Mesenchymal stem cell (in vitro differentiated cells and primary cell): ENCODE measurements around the gene DSCAML1.

Experiments used
- DNase-seq: peaks from one replicate; pipeline ENCODE4 v3.0.0-alpha.2; 2013
- H2AFZ ChIP-seq: one replicate; pipeline ENCODE4 v1.6.1; 2013; ENCODE audit warnings: low read depth, mild to moderate bottlenecking, control low read depth, inconsistent platforms, low read length, moderate library complexity
- H2AK5ac ChIP-seq: 2 replicates; pipeline ENCODE4 v1.6.1; 2013; ENCODE audit warnings: low read length, moderate library complexity, mild to moderate bottlenecking, inconsistent platforms; ENCODE audit not compliant: severe bottlenecking
- H2BK120ac ChIP-seq: one replicate; pipeline ENCODE4 v1.6.1; 2013; ENCODE audit warnings: low read depth, mild to moderate bottlenecking, inconsistent platforms, low read length, moderate library complexity
- H2BK12ac ChIP-seq, 2 experiments: one replicate each; pipeline ENCODE4 v1.6.1; 2013; ENCODE audit warnings: inconsistent platforms in 2 of 2, low read length in 2 of 2, mild to moderate bottlenecking in 2 of 2, moderate library complexity in 2 of 2, control low read depth in 1 of 2
- H2BK15ac ChIP-seq: one replicate; pipeline ENCODE4 v1.6.1; 2013; ENCODE audit warnings: mild to moderate bottlenecking, low read depth, inconsistent platforms; ENCODE audit not compliant: poor library complexity, severe bottlenecking
- H2BK5ac ChIP-seq: 2 replicates; pipeline ENCODE4 v1.6.1; 2013; ENCODE audit warnings: low read depth, mild to moderate bottlenecking, low read length, control low read depth, inconsistent platforms; ENCODE audit not compliant: poor library complexity, severe bottlenecking
- H3K14ac ChIP-seq, 2 experiments: one replicate each; pipeline ENCODE4 v1.6.1; 2013; ENCODE audit warnings: inconsistent platforms in 2 of 2, low read length in 2 of 2, control low read depth in 1 of 2, mild to moderate bottlenecking in 1 of 2, moderate library complexity in 1 of 2
- H3K18ac ChIP-seq, 2 experiments: one replicate each; pipeline ENCODE4 v1.6.1; 2013; ENCODE audit warnings: inconsistent platforms in 2 of 2, low read length in 2 of 2, control low read depth in 1 of 2, low read depth in 1 of 2, mild to moderate bottlenecking in 1 of 2
- H3K23ac ChIP-seq, 2 experiments: one replicate each; pipeline ENCODE4 v1.6.1; 2013; ENCODE audit warnings: inconsistent platforms in 2 of 2, low read length in 2 of 2, mild to moderate bottlenecking in 2 of 2, moderate library complexity in 2 of 2, control low read depth in 1 of 2
- H3K27ac ChIP-seq: 2 replicates; pipeline ENCODE4 v1.5.1; 2013; ENCODE audit warnings: mild to moderate bottlenecking, moderate library complexity, low read length, control low read depth, inconsistent platforms; ENCODE audit not compliant: poor library complexity, severe bottlenecking
- H3K27me3 ChIP-seq, 2 experiments: 2 replicates each; pipeline versions ENCODE4 v1.6.1 to v1.7.0; 2013; ENCODE audit warnings: low read length in 2 of 2, mild to moderate bottlenecking in 2 of 2, moderate library complexity in 2 of 2, control low read depth in 1 of 2, inconsistent platforms in 1 of 2; ENCODE audit not compliant: control insufficient read depth in 1 of 2, insufficient read depth in 1 of 2
- H3K36me3 ChIP-seq, 2 experiments: 2 replicates each; pipeline versions ENCODE4 v1.6.1 to v1.7.0; 2013; ENCODE audit warnings: low read length in 2 of 2, control low read depth in 1 of 2, inconsistent platforms in 1 of 2, low read depth in 1 of 2, mild to moderate bottlenecking in 1 of 2; ENCODE audit not compliant: insufficient read depth in 2 of 2, control insufficient read depth in 1 of 2
- H3K4ac ChIP-seq, 2 experiments: one replicate each; pipeline ENCODE4 v1.6.1; 2013; ENCODE audit warnings: inconsistent platforms in 2 of 2, low read length in 2 of 2, mild to moderate bottlenecking in 2 of 2, moderate library complexity in 2 of 2, control low read depth in 1 of 2, low read depth in 1 of 2
- H3K4me1 ChIP-seq: 2 replicates; pipeline ENCODE4 v1.6.1; 2013; ENCODE audit warnings: low read depth, low read length, control low read depth; ENCODE audit not compliant: control insufficient read depth, insufficient read depth
- H3K4me2 ChIP-seq: 2 replicates; pipeline ENCODE4 v1.6.1; 2013; ENCODE audit warnings: low read length, mild to moderate bottlenecking, inconsistent platforms; ENCODE audit not compliant: poor library complexity, severe bottlenecking
- H3K4me3 ChIP-seq, 2 experiments: 2 replicates each; pipeline versions ENCODE4 v1.5.1 to v1.7.0; 2013; ENCODE audit warnings: low read length in 2 of 2, mild to moderate bottlenecking in 2 of 2, control low read depth in 1 of 2, low read depth in 1 of 2; ENCODE audit not compliant: insufficient read depth in 1 of 2
- H3K79me1 ChIP-seq: replicated peaks from 2 replicates; pipeline ENCODE4 v1.6.1; 2013; ENCODE audit warnings: mild to moderate bottlenecking, control low read depth, low read length, inconsistent platforms; ENCODE audit not compliant: poor library complexity, severe bottlenecking
- H3K9ac ChIP-seq: 2 replicates; pipeline ENCODE4 v1.7.0; 2013; ENCODE audit warnings: mild to moderate bottlenecking, low read length, moderate library complexity
- H3K9me3 ChIP-seq: 2 replicates; pipeline ENCODE4 v1.7.0; 2013; ENCODE audit warnings: mild to moderate bottlenecking, low read length; ENCODE audit not compliant: control insufficient read depth
- H4K8ac ChIP-seq: one replicate; pipeline ENCODE4 v1.6.1; 2013; ENCODE audit warnings: inconsistent platforms, mild to moderate bottlenecking, low read length, moderate library complexity
- H4K91ac ChIP-seq: one replicate; pipeline ENCODE4 v1.6.1; 2013; ENCODE audit warnings: mild to moderate bottlenecking, low read length, inconsistent platforms
- WGBS: methylation state at CpG from one replicate; pipeline ENCODE4 v1.1.7; 2013; ENCODE audit warnings: mixed read lengths; 5-methylcytosine and 5-hydroxymethylcytosine counted together

Gene DSCAML1

GRCh38 chr11:117462183-117462863, 334.7 kb downstream of the DSCAML1 start:
- H4K91ac ChIP-seq, result no peak overlapping the region

DNA sequence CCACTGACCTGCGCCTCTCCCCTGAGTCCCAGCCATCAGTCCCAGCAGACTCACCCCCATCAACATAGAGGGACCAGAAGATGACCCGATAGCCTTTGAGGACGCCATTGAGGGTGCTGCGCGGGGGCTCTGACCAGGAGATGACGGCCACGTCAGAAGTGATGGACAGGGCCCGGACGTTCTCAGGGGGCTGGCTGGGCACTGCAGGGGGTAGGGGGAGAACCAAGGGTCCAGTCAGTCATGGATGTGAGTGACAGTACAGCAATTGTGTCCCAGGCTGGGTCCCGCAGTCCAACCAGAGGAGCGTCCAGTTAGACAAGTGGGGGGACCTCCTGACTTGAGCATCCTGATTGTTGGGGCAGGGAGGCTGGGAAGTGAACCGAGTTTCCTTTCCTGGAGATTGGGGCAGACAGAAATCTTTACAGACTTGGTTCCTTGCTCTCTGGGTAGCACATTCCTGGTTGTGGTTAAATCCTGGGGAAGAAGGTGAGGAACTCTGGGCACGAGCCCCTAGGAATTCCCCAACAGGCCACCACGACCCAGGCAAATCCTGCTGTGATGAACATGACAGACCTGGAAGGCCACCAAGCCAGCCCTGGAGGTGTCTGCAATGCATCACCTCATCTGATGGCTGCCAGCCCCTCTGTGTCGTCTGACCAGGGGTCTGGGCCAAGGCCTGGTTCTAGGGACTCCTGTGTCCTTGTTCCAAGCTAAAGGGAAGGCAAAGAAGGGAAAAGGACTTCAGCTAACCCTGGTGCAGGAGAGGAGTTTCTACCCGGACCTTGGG, 335.4 kb downstream of the DSCAML1 start:
- Histone ChIP-seq H2AFZ (no peak overlapping the region), H2BK12ac (no peak overlapping the region), H3K9ac (no peak overlapping the region), H3K79me1 (no peaks in the 10 kb centered on the region), H2BK5ac (no peak overlapping the region), H2BK120ac (no peak overlapping the region), H3K4me3 (no peak overlapping the region), H4K91ac (no peak overlapping the region), H3K4ac (no peak overlapping the region), H3K18ac (no peak overlapping the region), H2AK5ac (no peak overlapping the region), H3K36me3 (no peaks in the 10 kb centered on the region), H3K9me3 (no peaks in the 10 kb centered on the region), H3K4me2 (no peak overlapping the region), H3K23ac (no peak overlapping the region), H4K8ac (no peak overlapping the region), H3K27ac (no peak overlapping the region), H3K4me1 (peaks cover 3% of the 10 kb centered on the region), H3K14ac (no peak overlapping the region), H3K27me3 (peaks cover 46 to 49% of the 10 kb centered on the region in 2 experiments), H2BK15ac (no peak overlapping the region)
- DNase-seq, result no peak
- WGBS, result 84% methylated on average over 16 of the region's 16 CpGs

More at GRCh38 chr11:117462183-117462863, 334.7 kb downstream of the DSCAML1 start:
- Histone ChIP-seq H2BK15ac (no peak overlapping the region), H3K4ac (no peak overlapping the region), H3K14ac (no peak overlapping the region), H3K27ac (no peak overlapping the region), H2AK5ac (no peak overlapping the region), H3K27me3 (peaks cover 46 to 47% of the 10 kb centered on the region in 2 experiments), H3K9ac (no peak overlapping the region), H2BK120ac (no peak overlapping the region), H3K36me3 (no peaks in the 10 kb centered on the region), H3K4me1 (peaks cover 3% of the 10 kb centered on the region), H3K79me1 (no peaks in the 10 kb centered on the region), H3K23ac (no peak overlapping the region), H2AFZ (no peak overlapping the region), H2BK5ac (no peak overlapping the region), H2BK12ac (no peak overlapping the region), H4K8ac (no peak overlapping the region), H3K4me2 (no peak overlapping the region), H3K4me3 (no peak overlapping the region), H3K9me3 (no peaks in the 10 kb centered on the region), H3K18ac (no peak overlapping the region)
- DNase-seq, result no peak
- 81% methylated on average over 15 of the region's 18 CpGs for WGBS

DNA sequence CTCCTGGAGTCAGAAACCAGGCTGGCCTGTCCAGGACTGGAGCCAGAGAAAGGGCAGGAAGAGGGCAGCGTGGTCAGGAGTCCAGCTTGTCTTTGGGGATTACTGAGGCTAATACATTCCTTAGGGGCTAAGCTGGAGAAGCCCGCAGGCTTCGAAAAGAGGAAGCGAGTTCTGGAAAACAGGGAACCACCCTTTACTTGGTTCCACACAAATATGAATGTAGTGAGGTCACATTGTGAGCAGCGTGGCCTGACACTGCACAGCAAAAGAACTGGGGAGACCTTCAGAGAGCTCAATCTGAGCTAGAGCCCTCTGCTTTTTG, 337.1 kb downstream of the DSCAML1 start:
- Histone ChIP-seq H2BK120ac (no peak overlapping the region), H4K8ac (no peak overlapping the region), H3K4me3 (no peak overlapping the region), H3K18ac (no peak overlapping the region), H3K36me3 (no peaks in the 10 kb centered on the region), H3K9me3 (peaks cover 7% of the 10 kb centered on the region), H3K27ac (no peak overlapping the region), H3K4me1 (peaks cover 3% of the 10 kb centered on the region), H3K23ac (no peak overlapping the region), H2AK5ac (no peak overlapping the region), H3K9ac (no peak overlapping the region), H4K91ac (no peak overlapping the region), H3K4ac (no peak overlapping the region), H3K79me1 (no peaks in the 10 kb centered on the region), H2BK5ac (no peak overlapping the region), H3K14ac (no peak overlapping the region), H2BK12ac (no peak overlapping the region), H2BK15ac (no peak overlapping the region), H3K4me2 (no peak overlapping the region), H2AFZ (no peak overlapping the region), H3K27me3 (peaks cover 53 to 57% of the 10 kb centered on the region in 2 experiments)
- DNase-seq, result no peak
- WGBS, result 76% methylated on average over 5 of the region's 5 CpGs

- no peak overlapping the region for H3K23ac ChIP-seq
- peaks cover 3% of the 10 kb centered on the region for H3K4me1 ChIP-seq
- no peak overlapping the region for H3K4me3 ChIP-seq
- no peak overlapping the region for H4K91ac ChIP-seq
- DNase-seq, result no peak
- H3K18ac ChIP-seq, result no peak overlapping the region
- no peaks in the 10 kb centered on the region for H3K36me3 ChIP-seq
- H3K14ac ChIP-seq, result no peak overlapping the region
- no peak overlapping the region for H3K9ac ChIP-seq
- no peak overlapping the region for H2BK120ac ChIP-seq
- H3K79me1 ChIP-seq, result no peaks in the 10 kb centered on the region
- no peak overlapping the region for H3K4ac ChIP-seq
- H2AK5ac ChIP-seq, result no peak overlapping the region
- H2BK12ac ChIP-seq, result no peak overlapping the region
- no peak overlapping the region for H3K27ac ChIP-seq
- H3K4me2 ChIP-seq, result no peak overlapping the region
- no peak overlapping the region for H4K8ac ChIP-seq
- 78% methylated on average over 16 of the region's 16 CpGs for WGBS
- peaks cover 53 to 55% of the 10 kb centered on the region in 2 experiments for H3K27me3 ChIP-seq
- H2AFZ ChIP-seq, result peak overlapping the region; percentile 11
- H2BK15ac ChIP-seq, result no peak overlapping the region
- H3K9me3 ChIP-seq, result peaks cover 11% of the 10 kb centered on the region
- H2BK5ac ChIP-seq, result no peak overlapping the region
Measured at GRCh38 chr11:117459123-117459978, 337.7 kb downstream of the DSCAML1 start.
